K562 (cell line): ENCODE data around the gene ADGRG1. TPM values are rescaled to one million over a fixed set of nuclear protein-coding genes. Genes with fewer than 3 reads are reported as not detected.
A peak's percentile ranks its signal among the peaks of the same experiment; 100 is the strongest.

Source experiments
- CXXC5 ChIP-seq: fragments of 250-450 bp; sonication (Bioruptor Pico); IDR thresholded peaks from 2 replicates; pipeline ENCODE4 v1.8.0; 2022; ENCODE audit warnings: inconsistent platforms, mild to moderate bottlenecking, moderate library complexity
- ESRRB ChIP-seq: fragments of 250-450 bp; sonication (Bioruptor Pico); IDR thresholded peaks from 2 replicates; pipeline ENCODE4 v1.5.0; 2020; ENCODE audit warnings: mild to moderate bottlenecking, moderate library complexity, borderline replicate concordance
- EWSR1 ChIP-seq: fragments of 450-650 bp; IDR thresholded peaks from 2 replicates; pipeline ENCODE4 v1.6.1; 2018; ENCODE audit warnings: borderline replicate concordance, mild to moderate bottlenecking, low read depth, moderate library complexity; ENCODE audit not compliant: partially characterized antibody
- FOXJ3 ChIP-seq: sonication (generic); formaldehyde crosslinking; IDR thresholded peaks from 2 replicates; pipeline ENCODE4 v1.4.0; 2020; ENCODE audit warnings: mild to moderate bottlenecking, missing genetic modification reagents
- HDAC2 ChIP-seq: fragments of 450-650 bp; IDR thresholded peaks from 2 replicates; pipeline ENCODE4 v1.6.1; 2016; ENCODE audit warnings: mild to moderate bottlenecking
- HEY1 ChIP-seq: fragments of 250-450 bp; sonication (Bioruptor Pico); IDR thresholded peaks from 2 replicates; pipeline ENCODE4 v1.5.0; 2020; ENCODE audit warnings: mild to moderate bottlenecking, moderate library complexity, borderline replicate concordance
- RBM15 ChIP-seq: fragments of 200-400 bp; formaldehyde crosslinking; IDR thresholded peaks from 2 replicates; pipeline ENCODE4 v1.6.1; 2018; ENCODE audit warnings: mild to moderate bottlenecking, low read length, moderate library complexity; ENCODE audit not compliant: insufficient read depth
- SMARCA4 ChIP-seq: fragments of 450-650 bp; IDR thresholded peaks from 2 replicates; pipeline ENCODE4 v1.6.1; 2016
- SMARCE1 ChIP-seq: fragments of 450-650 bp; IDR thresholded peaks from 2 replicates; pipeline ENCODE4 v1.7.1; 2016; ENCODE audit warnings: mild to moderate bottlenecking
- SREBF1 ChIP-seq: fragments of 150-350 bp; IDR thresholded peaks from 2 replicates; pipeline ENCODE4 v1.6.1; 2014; ENCODE audit warnings: antibody characterized with exemption, low read depth, low read length, borderline replicate concordance
- ZFP30 ChIP-seq: fragments of 250-450 bp; sonication (Bioruptor Pico); IDR thresholded peaks from 2 replicates; pipeline ENCODE4 v1.8.0; 2022; ENCODE audit warnings: moderate library complexity, mild to moderate bottlenecking, inconsistent platforms, borderline replicate concordance
- ZNF707 ChIP-seq: fragments of 250-450 bp; sonication (Bioruptor Pico); conservative IDR thresholded peaks from 2 replicates; pipeline ENCODE4 v1.8.0; 2022; ENCODE audit warnings: inconsistent platforms, mild to moderate bottlenecking, moderate library complexity
- ZZZ3 ChIP-seq: fragments of 450-650 bp; IDR thresholded peaks from 2 replicates; pipeline ENCODE4 v1.6.1; 2016; ENCODE audit warnings: antibody characterized with exemption, mild to moderate bottlenecking, moderate library complexity
- polyA plus RNA-seq, 8 experiments: library from polyadenylated mRNA; depleted of rRNA in 4 of 8; stranded (reverse) in 5 of 8; unstranded in 3 of 8; fragments of >200 nt; fragmentation: Nextera tagmentation in 2 of 8; fragmentation: Illumina TruSeq in 1 of 8; extraction: Ambion mirVana in 2 of 8; extraction: Trizol in 1 of 8; gene quantifications; 2 replicates each; pipeline versions ENCODE4 v1.2.1 to v1.2.3, GENCODE V29; 2011 to 2014; ENCODE audit warnings: inconsistent platforms in 1 of 8, missing spikeins in 1 of 8
- total RNA-seq, 7 experiments: library from RNA; depleted of rRNA in 6 of 7; stranded (reverse); fragments of >200 nt in 6 of 7; fragmentation: Illumina TruSeq in 2 of 7; extraction: Trizol in 2 of 7; gene quantifications; 2 replicates each; pipeline versions ENCODE4 v1.2.1 to v1.2.3, GENCODE V29; 2011 to 2021; ENCODE audit warnings: low replicate concordance in 1 of 7
- TF ChIP-seq, protein P1 (sequence below): fragments of 250-450 bp; sonication (Bioruptor Pico); IDR thresholded peaks from 2 replicates; pipeline ENCODE4 v1.5.0; 2021; ENCODE audit warnings: mild to moderate bottlenecking, borderline replicate concordance
- TF ChIP-seq, protein P2 (sequence below): fragments of 450-650 bp; formaldehyde crosslinking; IDR thresholded peaks from 2 replicates; pipeline ENCODE4 v1.4.0; 2020; ENCODE audit warnings: mild to moderate bottlenecking, mixed read lengths
- TF ChIP-seq, protein P3 (sequence below): sonication (generic); formaldehyde crosslinking; IDR thresholded peaks from 2 replicates; pipeline ENCODE4 v1.8.0; 2022; ENCODE audit warnings: missing genetic modification reagents, mild to moderate bottlenecking, borderline replicate concordance
- TF ChIP-seq, protein P4 (sequence below): fragments of 250-450 bp; sonication (Bioruptor Pico); IDR thresholded peaks from 2 replicates; pipeline ENCODE4 v1.4.0; 2020; ENCODE audit warnings: mild to moderate bottlenecking, moderate library complexity
- TF ChIP-seq, protein P5 (sequence below): fragments of 250-450 bp; sonication (Bioruptor Pico); IDR thresholded peaks from 2 replicates; pipeline ENCODE4 v1.8.0; 2022; ENCODE audit warnings: moderate library complexity, mild to moderate bottlenecking, inconsistent platforms

The ADGRG1 gene
- total and polyA plus RNA-seq, 9 of the 15 experiments (the other 6 are each of a cell fraction or from before 2014, with no cell fraction given), result 0.04 to 0.31 (median 0.16) TPM; not detected in 6

DNA sequence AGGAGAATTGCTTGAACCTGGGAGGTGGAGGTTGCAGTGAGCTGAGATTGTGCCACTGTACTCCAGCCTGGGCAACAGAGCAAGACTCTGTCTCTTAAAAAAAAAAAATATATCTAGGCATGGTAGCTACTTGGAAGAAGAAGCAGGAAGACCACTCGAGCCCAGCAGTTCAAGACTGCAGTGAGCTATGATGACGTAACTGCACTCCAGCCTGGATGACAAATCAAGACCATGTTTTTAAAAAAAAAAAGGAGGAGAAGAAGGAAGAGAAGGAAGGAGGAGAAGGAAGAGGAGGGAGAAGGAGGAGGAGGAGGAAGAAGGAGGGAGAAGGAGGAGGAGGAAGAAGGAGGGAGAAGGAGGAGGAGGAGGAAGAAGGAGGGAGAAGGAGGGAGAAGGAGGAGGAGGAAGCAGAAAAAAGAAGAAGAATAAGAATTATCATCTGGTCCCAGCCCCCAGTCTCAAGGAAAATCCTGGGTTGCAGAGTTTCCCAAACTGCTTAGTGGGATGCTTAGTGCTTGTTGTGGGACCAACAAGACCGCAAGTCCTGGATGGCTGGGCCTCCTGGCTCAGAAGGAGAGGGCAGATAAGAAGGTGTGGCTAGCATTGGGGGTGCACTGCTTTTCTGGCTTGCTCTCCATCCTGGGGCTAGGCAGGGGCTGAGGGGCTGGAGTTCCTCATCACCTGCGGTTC is 62.5 kb downstream of the ADGRG1 start (continued):
- TF ChIP-seq, protein P1, sequence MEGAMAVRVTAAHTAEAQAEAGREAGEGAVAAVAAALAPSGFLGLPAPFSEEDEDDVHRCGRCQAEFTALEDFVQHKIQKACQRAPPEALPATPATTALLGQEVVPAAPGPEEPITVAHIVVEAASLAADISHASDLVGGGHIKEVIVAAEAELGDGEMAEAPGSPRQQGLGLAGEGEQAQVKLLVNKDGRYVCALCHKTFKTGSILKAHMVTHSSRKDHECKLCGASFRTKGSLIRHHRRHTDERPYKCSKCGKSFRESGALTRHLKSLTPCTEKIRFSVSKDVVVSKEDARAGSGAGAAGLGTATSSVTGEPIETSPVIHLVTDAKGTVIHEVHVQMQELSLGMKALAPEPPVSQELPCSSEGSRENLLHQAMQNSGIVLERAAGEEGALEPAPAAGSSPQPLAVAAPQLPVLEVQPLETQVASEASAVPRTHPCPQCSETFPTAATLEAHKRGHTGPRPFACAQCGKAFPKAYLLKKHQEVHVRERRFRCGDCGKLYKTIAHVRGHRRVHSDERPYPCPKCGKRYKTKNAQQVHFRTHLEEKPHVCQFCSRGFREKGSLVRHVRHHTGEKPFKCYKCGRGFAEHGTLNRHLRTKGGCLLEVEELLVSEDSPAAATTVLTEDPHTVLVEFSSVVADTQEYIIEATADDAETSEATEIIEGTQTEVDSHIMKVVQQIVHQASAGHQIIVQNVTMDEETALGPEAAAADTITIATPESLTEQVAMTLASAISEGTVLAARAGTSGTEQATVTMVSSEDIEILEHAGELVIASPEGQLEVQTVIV (CRISPR knock-in tag), result no peak
- peak; percentile 71; the same call in 1 of the 2 replicates for TF ChIP-seq SMARCE1
- TF ChIP-seq, protein P2, sequence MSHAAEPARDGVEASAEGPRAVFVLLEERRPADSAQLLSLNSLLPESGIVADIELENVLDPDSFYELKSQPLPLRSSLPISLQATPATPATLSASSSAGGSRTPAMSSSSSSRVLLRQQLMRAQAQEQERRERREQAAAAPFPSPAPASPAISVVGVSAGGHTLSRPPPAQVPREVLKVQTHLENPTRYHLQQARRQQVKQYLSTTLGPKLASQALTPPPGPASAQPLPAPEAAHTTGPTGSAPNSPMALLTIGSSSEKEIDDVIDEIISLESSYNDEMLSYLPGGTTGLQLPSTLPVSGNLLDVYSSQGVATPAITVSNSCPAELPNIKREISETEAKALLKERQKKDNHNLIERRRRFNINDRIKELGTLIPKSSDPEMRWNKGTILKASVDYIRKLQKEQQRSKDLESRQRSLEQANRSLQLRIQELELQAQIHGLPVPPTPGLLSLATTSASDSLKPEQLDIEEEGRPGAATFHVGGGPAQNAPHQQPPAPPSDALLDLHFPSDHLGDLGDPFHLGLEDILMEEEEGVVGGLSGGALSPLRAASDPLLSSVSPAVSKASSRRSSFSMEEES (CRISPR knock-in tag), result no peak
- TF ChIP-seq ZNF707 (CRISPR knock-in tag), result no peak
- no peak for TF ChIP-seq RBM15
- peak; percentile 54 for TF ChIP-seq CXXC5
- TF ChIP-seq, protein P3, sequence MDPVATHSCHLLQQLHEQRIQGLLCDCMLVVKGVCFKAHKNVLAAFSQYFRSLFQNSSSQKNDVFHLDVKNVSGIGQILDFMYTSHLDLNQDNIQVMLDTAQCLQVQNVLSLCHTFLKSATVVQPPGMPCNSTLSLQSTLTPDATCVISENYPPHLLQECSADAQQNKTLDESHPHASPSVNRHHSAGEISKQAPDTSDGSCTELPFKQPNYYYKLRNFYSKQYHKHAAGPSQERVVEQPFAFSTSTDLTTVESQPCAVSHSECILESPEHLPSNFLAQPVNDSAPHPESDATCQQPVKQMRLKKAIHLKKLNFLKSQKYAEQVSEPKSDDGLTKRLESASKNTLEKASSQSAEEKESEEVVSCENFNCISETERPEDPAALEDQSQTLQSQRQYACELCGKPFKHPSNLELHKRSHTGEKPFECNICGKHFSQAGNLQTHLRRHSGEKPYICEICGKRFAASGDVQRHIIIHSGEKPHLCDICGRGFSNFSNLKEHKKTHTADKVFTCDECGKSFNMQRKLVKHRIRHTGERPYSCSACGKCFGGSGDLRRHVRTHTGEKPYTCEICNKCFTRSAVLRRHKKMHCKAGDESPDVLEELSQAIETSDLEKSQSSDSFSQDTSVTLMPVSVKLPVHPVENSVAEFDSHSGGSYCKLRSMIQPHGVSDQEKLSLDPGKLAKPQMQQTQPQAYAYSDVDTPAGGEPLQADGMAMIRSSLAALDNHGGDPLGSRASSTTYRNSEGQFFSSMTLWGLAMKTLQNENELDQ, result no peak
- no peak for TF ChIP-seq ZFP30 (CRISPR knock-in tag)
- TF ChIP-seq, protein P4, sequence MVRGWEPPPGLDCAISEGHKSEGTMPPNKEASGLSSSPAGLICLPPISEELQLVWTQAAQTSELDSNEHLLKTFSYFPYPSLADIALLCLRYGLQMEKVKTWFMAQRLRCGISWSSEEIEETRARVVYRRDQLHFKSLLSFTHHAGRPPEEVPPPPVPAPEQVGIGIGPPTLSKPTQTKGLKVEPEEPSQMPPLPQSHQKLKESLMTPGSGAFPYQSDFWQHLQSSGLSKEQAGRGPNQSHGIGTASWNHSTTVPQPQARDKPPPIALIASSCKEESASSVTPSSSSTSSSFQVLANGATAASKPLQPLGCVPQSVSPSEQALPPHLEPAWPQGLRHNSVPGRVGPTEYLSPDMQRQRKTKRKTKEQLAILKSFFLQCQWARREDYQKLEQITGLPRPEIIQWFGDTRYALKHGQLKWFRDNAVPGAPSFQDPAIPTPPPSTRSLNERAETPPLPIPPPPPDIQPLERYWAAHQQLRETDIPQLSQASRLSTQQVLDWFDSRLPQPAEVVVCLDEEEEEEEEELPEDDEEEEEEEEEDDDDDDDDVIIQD, result no peak
- TF ChIP-seq, protein P5, sequence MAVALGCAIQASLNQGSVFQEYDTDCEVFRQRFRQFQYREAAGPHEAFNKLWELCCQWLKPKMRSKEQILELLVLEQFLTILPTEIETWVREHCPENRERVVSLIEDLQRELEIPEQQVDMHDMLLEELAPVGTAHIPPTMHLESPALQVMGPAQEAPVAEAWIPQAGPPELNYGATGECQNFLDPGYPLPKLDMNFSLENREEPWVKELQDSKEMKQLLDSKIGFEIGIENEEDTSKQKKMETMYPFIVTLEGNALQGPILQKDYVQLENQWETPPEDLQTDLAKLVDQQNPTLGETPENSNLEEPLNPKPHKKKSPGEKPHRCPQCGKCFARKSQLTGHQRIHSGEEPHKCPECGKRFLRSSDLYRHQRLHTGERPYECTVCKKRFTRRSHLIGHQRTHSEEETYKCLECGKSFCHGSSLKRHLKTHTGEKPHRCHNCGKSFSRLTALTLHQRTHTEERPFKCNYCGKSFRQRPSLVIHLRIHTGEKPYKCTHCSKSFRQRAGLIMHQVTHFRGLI (CRISPR knock-in tag), result no peak
- peak; percentile 61 for TF ChIP-seq SMARCA4
- no peak for TF ChIP-seq SREBF1
- TF ChIP-seq EWSR1, result no peak
- TF ChIP-seq HEY1, result no peak
- TF ChIP-seq HDAC2, result peak; percentile 77
- TF ChIP-seq ZZZ3, result no peak
- no peak for TF ChIP-seq ESRRB (CRISPR knock-in tag)
- no peak for TF ChIP-seq FOXJ3 (CRISPR knock-in tag)
